Astrocyte (in vitro differentiated cells and primary cell): ENCODE results near the gene CERS6. TPM values are rescaled to one million over a fixed set of nuclear protein-coding genes. Genes with fewer than 3 reads are reported as not detected.
A peak's percentile ranks its signal among the peaks of the same experiment; 100 is the strongest.

Experiments used
- DNase-seq: peaks from one replicate; pipeline ENCODE4 v3.0.0-alpha.2; 2010; ENCODE audit warnings: low read depth
- FAIRE-seq: peaks from 2 replicates; lab custom pipeline; 2011; peaks lifted over from hg19 to GRCh38; lab: Jason Lieb, UNC
- H2AFZ ChIP-seq: 2 replicates; pipeline ENCODE4 v1.6.0; 2012; ENCODE audit warnings: low read depth, low read length, inconsistent platforms
- H3K27ac ChIP-seq: 2 replicates; pipeline ENCODE4 v1.5.1; 2011; ENCODE audit warnings: low read depth, low read length, inconsistent platforms
- H3K27me3 ChIP-seq: 2 replicates; pipeline ENCODE4 v1.6.0; 2011; ENCODE audit warnings: low read length, inconsistent platforms; ENCODE audit not compliant: insufficient read depth
- H3K36me3 ChIP-seq: 2 replicates; pipeline ENCODE4 v1.5.1; 2011; ENCODE audit warnings: low read length, inconsistent platforms; ENCODE audit not compliant: insufficient read depth
- H3K4me1 ChIP-seq: 2 replicates; pipeline ENCODE4 v1.5.1; 2011; ENCODE audit warnings: low read length, inconsistent platforms; ENCODE audit not compliant: insufficient read depth
- H3K4me2 ChIP-seq: 2 replicates; pipeline ENCODE4 v1.6.0; 2012; ENCODE audit warnings: low read length, inconsistent platforms
- H3K4me3 ChIP-seq: 2 replicates; pipeline ENCODE4 v1.5.1; 2011; ENCODE audit warnings: low read depth, mild to moderate bottlenecking, low read length, inconsistent platforms; ENCODE audit not compliant: insufficient read depth
- H3K79me2 ChIP-seq: 2 replicates; pipeline ENCODE4 v1.6.0; 2012; ENCODE audit warnings: mild to moderate bottlenecking, low read length, inconsistent platforms; ENCODE audit not compliant: insufficient read depth
- H3K9ac ChIP-seq: 2 replicates; pipeline ENCODE4 v1.6.0; 2012; ENCODE audit warnings: mild to moderate bottlenecking, low read length, inconsistent platforms
- H3K9me3 ChIP-seq: 2 replicates; pipeline ENCODE4 v1.5.1; 2012; ENCODE audit warnings: low read depth, mild to moderate bottlenecking, low read length, inconsistent platforms; ENCODE audit not compliant: insufficient read depth
- H4K20me1 ChIP-seq: 2 replicates; pipeline ENCODE4 v1.6.0; 2012; ENCODE audit warnings: low read length, inconsistent platforms; ENCODE audit not compliant: insufficient read depth
- H3K27ac Mint-ChIP-seq: one replicate; pipeline ENCODE4 v1.8.0; 2021; ENCODE audit warnings: mild to moderate bottlenecking, mixed read lengths; ENCODE audit not compliant: unreplicated experiment
- H3K27me3 Mint-ChIP-seq: one replicate; pipeline ENCODE4 v1.8.0; 2021; ENCODE audit warnings: low read depth, mixed read lengths; ENCODE audit not compliant: unreplicated experiment
- H3K36me3 Mint-ChIP-seq: one replicate; pipeline ENCODE4 v1.8.0; 2021; ENCODE audit warnings: low read depth, mixed read lengths; ENCODE audit not compliant: unreplicated experiment
- H3K4me1 Mint-ChIP-seq: one replicate; pipeline ENCODE4 v1.8.0; 2021; ENCODE audit warnings: low read depth, mixed read lengths; ENCODE audit not compliant: unreplicated experiment
- H3K4me3 Mint-ChIP-seq: one replicate; pipeline ENCODE4 v1.8.0; 2021; ENCODE audit warnings: mild to moderate bottlenecking, moderate library complexity, mixed read lengths; ENCODE audit not compliant: unreplicated experiment
- H3K9me3 Mint-ChIP-seq: one replicate; pipeline ENCODE4 v1.8.0; 2021; ENCODE audit warnings: mild to moderate bottlenecking, mixed read lengths; ENCODE audit not compliant: unreplicated experiment
- CTCF ChIP-seq: IDR thresholded peaks from 2 replicates; pipeline ENCODE4 v1.5.1; 2011; ENCODE audit warnings: low read depth, mild to moderate bottlenecking, inconsistent platforms, low read length, moderate library complexity; ENCODE audit not compliant: insufficient read depth
- EZH2 ChIP-seq: IDR thresholded peaks from 2 replicates; pipeline ENCODE4 v1.6.1; 2012; ENCODE audit warnings: mild to moderate bottlenecking, low read length, inconsistent platforms; ENCODE audit not compliant: insufficient read depth
- total RNA-seq: library from RNA; stranded (reverse); gene quantifications from 2 replicates; pipeline ENCODE4 v1.2.1, GENCODE V29; 2021

Gene CERS6
- total RNA-seq, 1 donor from 2014 or later = 23.4 TPM

GRCh38 chr2:168452781-168453180 is 3.3 kb upstream of the CERS6 start:
- Histone ChIP-seq H3K27ac (no peak overlapping the region), H3K27me3 (no peaks in the 10 kb centered on the region), H3K36me3 (no peaks in the 10 kb centered on the region), H4K20me1 (peaks cover 4% of the 10 kb centered on the region), H2AFZ (no peak overlapping the region), H3K9me3 (no peaks in the 10 kb centered on the region), H3K9ac (no peak overlapping the region), H3K4me2 (no peak overlapping the region), H3K4me3 (no peak overlapping the region), H3K4me1 (peaks cover 4% of the 10 kb centered on the region), H3K79me2 (peaks cover 2% of the 10 kb centered on the region)
- Mint-ChIP-seq H3K27me3 (no peaks in the 10 kb centered on the region), H3K9me3 (no peaks in the 10 kb centered on the region), H3K4me3 (no peak overlapping the region), H3K27ac (no peak overlapping the region), H3K36me3 (no peaks in the 10 kb centered on the region), H3K4me1 (peaks cover 5% of the 10 kb centered on the region)
- TF ChIP-seq EZH2 = no peak
- TF ChIP-seq CTCF = no peak
- FAIRE-seq (no peak), DNase-seq (no peak)

- no peak overlapping the region for H3K9ac ChIP-seq
- no peak overlapping the region for H3K4me2 ChIP-seq
- no peaks in the 10 kb centered on the region for H3K27me3 ChIP-seq
- Mint-ChIP-seq H3K36me3 (no peaks in the 10 kb centered on the region), H3K4me3 (no peak overlapping the region), H3K4me1 (peaks cover 11% of the 10 kb centered on the region), H3K27me3 (no peaks in the 10 kb centered on the region), H3K9me3 (no peaks in the 10 kb centered on the region), H3K27ac (no peak overlapping the region)
- TF ChIP-seq EZH2 (no peak), CTCF (no peak)
- DNase-seq = no peak
- H3K27ac ChIP-seq = no peak overlapping the region
- H4K20me1 ChIP-seq = peaks cover 10% of the 10 kb centered on the region
- H3K36me3 ChIP-seq = no peaks in the 10 kb centered on the region
- H3K9me3 ChIP-seq = no peaks in the 10 kb centered on the region
- H2AFZ ChIP-seq = no peak overlapping the region
- no peak overlapping the region for H3K4me3 ChIP-seq
- peaks cover 4% of the 10 kb centered on the region for H3K4me1 ChIP-seq
- peaks cover 2% of the 10 kb centered on the region for H3K79me2 ChIP-seq
- FAIRE-seq = no peak
Measured at GRCh38 chr2:168453404-168453803, 2.7 kb upstream of the CERS6 start.

- peak overlapping the region; percentile 95 for H2AFZ ChIP-seq
- H3K4me3 ChIP-seq = peak overlapping the region; percentile 89
- H3K4me2 ChIP-seq = peak overlapping the region; percentile 86
- H3K4me1 ChIP-seq = peaks cover 4% of the 10 kb centered on the region
- H3K9me3 ChIP-seq = no peaks in the 10 kb centered on the region
- H3K9ac ChIP-seq = no peak overlapping the region
- H3K4me3 Mint-ChIP-seq = no peak overlapping the region
- peaks cover 15% of the 10 kb centered on the region for H4K20me1 ChIP-seq
- H3K27me3 Mint-ChIP-seq = no peaks in the 10 kb centered on the region
- H3K36me3 ChIP-seq = no peaks in the 10 kb centered on the region
- TF ChIP-seq CTCF = no peak
- TF ChIP-seq EZH2 = no peak
- H3K4me1 Mint-ChIP-seq = peaks cover 6% of the 10 kb centered on the region
- DNase-seq = no peak
- no peak overlapping the region for H3K27ac ChIP-seq
- H3K9me3 Mint-ChIP-seq = no peaks in the 10 kb centered on the region
- no peaks in the 10 kb centered on the region for H3K27me3 ChIP-seq
- peaks cover 2% of the 10 kb centered on the region for H3K79me2 ChIP-seq
- no peaks in the 10 kb centered on the region for H3K36me3 Mint-ChIP-seq
- FAIRE-seq = no peak
- no peak overlapping the region for H3K27ac Mint-ChIP-seq
Measured at GRCh38 chr2:168454737-168455644, 1.1 kb upstream of the CERS6 start.
